NCI-H2196 (cell line): ENCODE measurements around the gene HLA-DMA.

Experiments used
- DNase-seq: peaks from one replicate; lab custom pipeline; 2025; ENCODE audit not compliant: unreplicated experiment; lab: John Stamatoyannopoulos, UW

The HLA-DMA gene

GRCh38 chr6:32952817-32953739 is at the start of gene HLA-DMA:
Gene HLA-DMA (minus strand): TSS chr6:32953097. CDS start chr6:32953036, 61 bp downstream.
- DNase-seq: peak; percentile 84

GRCh38 chr6:33001685-33002084 is 48.8 kb upstream of the HLA-DMA start:
- no peak for DNase-seq

- no peak for DNase-seq
These were observed 47.2 kb upstream of the HLA-DMA start for GRCh38 chr6:33000055-33000454.

GRCh38 chr6:32995448-32995847 is 42.6 kb upstream of the HLA-DMA start:
- no peak for DNase-seq

GRCh38 chr6:32993363-32993973 is 40.6 kb upstream of the HLA-DMA start:
- DNase-seq: no peak

GRCh38 chr6:32991972-32992371 is 39.1 kb upstream of the HLA-DMA start:
- no peak for DNase-seq

- DNase-seq: no peak
These were observed 36.5 kb upstream of the HLA-DMA start for GRCh38 chr6:32989368-32989767.

GRCh38 chr6:32984622-32985389 is 31.9 kb upstream of the HLA-DMA start:
- peak; percentile 93 for DNase-seq

GRCh38 chr6:32983964-32984621 is 31.2 kb upstream of the HLA-DMA start:
- DNase-seq: no peak

GRCh38 chr6:32983493-32983848 is 30.6 kb upstream of the HLA-DMA start:
- no peak for DNase-seq

- DNase-seq: no peak
These were observed 30.0 kb upstream of the HLA-DMA start for GRCh38 chr6:32982702-32983492.

- DNase-seq: peak; percentile 65
These were observed 29.3 kb upstream of the HLA-DMA start for GRCh38 chr6:32982084-32982701.

GRCh38 chr6:32980488-32981038 is 27.7 kb upstream of the HLA-DMA start:
- no peak for DNase-seq

- DNase-seq: no peak
These were observed 27.0 kb upstream of the HLA-DMA start for GRCh38 chr6:32979720-32980487.

GRCh38 chr6:32977953-32978324 is 25.0 kb upstream of the HLA-DMA start:
- no peak for DNase-seq

GRCh38 chr6:32977272-32977952 is 24.5 kb upstream of the HLA-DMA start:
- no peak for DNase-seq

GRCh38 chr6:32976334-32977069 is 23.6 kb upstream of the HLA-DMA start:
- no peak for DNase-seq

GRCh38 chr6:32975886-32976285 is 23.0 kb upstream of the HLA-DMA start:
- no peak for DNase-seq
